Measurements from ENCODE around the gene WDFY2.

DNA sequence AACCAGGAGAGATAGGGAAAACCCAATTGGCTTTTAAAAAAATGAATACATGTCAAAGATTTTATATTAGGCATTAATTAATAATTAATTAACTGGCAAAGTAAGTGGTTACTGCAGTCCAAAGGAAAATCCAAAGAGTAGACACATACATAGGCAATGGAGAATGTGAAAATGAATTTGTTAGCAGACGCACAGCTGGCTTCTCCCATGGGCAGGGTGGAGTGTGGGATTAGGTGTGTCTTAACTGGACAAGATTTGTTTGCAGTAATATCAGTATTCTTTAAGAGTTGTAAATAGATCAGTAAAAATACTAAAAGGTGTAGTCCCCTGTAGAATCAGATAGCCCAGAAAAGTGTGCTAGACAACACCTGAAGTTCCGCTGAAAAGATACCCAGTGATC lies 161.0 kb downstream of the WDFY2 start:
- TF ChIP-seq EZH2 (IDR thresholded peaks at IDR 0.05; ENCODE audit: low read length, unreplicated experiment) (no peak), CTCF (conservative IDR thresholded peaks at IDR 0.05; ENCODE audit: low read depth, low read length) (no peak), EZH2phosphoT487 (IDR thresholded peaks at IDR 0.05; ENCODE audit: borderline replicate concordance, low read length) (no peak)

Measured in PC-3 (cell line).